GM19043 (cell line): ENCODE results near the gene RTRAF.

ENCODE experiments used
- ATAC-seq: cut with Tn5 transposase; IDR thresholded peaks from one replicate; pipeline ENCODE4 v1.9.1; 2021; ENCODE audit warnings: low read depth; ENCODE audit not compliant: unreplicated experiment

The RTRAF gene

DNA sequence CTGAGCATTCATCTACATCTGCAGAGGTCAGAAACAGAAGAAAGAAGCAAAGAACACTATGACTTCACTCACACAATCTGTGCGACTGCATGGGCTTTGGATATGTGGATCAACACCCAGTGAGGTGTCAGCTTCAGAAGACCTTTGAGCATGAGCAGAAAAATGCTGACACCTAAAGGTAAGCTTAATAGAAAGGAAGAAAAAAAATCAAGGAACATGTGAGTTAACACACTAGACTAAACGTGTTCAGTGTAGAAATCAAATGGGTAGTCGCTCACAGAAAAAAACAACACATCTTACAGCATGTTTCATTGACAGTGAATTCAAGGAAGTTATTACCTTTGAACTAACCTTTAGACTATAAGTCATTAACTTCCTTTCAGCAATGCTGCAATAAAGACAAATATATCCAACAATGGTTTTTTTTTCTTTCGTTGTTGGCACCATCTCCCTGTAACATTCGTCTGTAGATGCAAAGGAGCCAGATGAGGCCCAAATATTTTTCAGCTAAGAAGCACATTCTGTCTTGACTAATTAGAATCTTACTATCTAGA, 30.9 kb downstream of the RTRAF start:
- ATAC-seq: no peak

DNA sequence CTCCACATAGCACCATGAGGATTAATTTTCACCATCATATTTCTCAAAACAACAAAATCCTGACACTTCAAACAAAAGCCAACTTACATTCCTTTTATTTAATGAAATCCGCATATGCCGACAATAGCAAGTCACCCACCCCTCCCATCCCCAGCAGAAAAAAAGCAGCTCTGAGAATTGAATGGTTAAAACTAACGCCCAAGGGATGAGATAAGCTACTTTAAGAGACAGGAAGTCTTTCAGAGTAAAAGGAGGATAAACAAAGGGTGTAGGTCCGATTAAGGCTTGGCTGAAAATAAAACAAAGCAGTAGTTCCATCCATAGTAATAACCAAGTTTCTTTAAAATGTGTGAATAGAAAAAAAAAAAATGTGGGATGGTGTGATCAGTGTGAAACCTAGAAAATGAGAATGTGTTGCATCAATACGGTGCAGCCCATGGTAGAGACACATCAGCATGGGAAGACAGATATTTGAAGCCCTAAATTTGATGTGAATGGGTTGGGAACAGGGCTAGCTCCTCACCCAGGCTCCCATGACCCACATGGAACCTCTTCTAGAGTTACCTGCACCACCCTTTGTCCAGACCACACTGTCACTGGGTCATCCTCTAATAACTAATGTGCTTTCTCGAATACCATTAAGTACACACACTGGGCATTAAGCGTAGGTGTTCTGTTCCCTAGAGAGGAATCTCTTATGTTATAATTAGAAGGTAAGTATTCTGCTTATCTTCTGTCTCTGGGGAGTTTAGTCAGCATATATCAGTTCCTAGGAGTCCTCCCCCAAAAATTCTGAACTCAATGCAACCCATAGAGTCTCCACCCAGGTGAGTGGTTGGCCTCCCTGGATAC, 31.7 kb downstream of the RTRAF start:
- peak; percentile 8 for ATAC-seq

DNA sequence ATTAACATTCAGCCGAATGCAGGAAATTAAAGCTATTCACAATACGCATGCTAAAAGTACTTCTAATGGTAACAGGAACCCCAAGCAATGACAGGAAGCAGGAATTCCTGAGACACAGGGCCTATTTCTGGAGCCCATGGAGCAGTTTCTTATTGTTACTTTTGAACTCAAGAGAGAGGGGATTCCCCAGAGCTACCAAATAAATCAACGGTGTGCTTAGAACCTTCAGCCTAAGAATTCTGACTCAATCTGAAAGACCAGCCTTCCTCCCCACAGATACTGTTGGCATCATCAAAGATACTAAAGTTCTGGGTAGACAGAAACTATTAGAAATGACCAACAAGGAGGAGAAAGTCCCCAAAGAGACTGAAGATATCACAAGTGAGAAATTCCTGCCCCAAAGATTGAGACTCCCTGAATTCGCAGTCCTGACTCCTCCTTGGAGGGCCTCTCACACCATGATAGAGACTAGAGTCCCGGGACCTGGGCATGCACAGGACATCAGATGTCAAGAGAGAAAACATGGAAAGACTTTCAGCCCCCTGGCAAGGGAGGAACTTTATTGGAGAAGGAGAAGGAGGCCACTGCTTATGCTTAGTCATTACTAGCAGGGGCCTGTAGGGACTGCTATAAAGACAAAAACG, 32.7 kb downstream of the RTRAF start:
- ATAC-seq: peak; percentile 71

DNA sequence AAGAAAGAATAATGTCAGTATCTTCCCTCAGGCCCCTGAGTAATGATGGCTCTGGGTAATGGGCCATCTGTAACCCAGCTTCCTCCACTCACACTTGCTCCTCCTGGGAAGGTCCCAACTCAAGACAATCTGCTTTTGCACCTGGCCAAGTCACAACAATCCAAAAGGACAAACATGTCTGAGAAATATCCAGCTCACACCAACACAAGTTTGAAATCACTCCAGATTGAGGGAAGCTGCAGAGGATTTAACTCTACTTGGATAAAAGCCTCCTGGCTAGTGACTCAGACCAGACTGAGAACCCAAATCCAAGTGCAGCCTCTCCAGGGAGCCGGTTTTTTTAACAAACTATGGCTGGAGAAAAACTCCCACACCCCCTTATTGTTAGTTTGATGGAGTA, 34.2 kb downstream of the RTRAF start:
- ATAC-seq: no peak

DNA sequence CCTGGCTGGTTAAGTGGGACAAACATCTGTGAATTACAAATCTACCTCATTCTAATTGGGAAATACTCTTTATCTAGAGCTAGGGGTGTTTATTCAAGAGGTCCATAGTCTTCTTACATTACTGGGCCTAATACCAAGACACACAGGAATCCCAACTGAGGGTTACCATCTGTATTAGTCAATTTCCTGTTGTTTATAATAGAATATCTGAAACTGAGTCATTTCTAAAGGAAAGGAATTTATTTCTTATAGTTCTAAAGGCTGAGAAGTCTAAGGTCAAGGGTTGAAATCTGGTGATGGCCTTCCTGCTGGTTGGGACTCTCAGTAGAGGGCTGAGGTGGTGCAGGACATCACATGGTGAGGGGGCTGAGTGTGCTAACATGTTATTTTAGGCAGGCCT, 36.0 kb downstream of the RTRAF start:
- ATAC-seq: no peak

DNA sequence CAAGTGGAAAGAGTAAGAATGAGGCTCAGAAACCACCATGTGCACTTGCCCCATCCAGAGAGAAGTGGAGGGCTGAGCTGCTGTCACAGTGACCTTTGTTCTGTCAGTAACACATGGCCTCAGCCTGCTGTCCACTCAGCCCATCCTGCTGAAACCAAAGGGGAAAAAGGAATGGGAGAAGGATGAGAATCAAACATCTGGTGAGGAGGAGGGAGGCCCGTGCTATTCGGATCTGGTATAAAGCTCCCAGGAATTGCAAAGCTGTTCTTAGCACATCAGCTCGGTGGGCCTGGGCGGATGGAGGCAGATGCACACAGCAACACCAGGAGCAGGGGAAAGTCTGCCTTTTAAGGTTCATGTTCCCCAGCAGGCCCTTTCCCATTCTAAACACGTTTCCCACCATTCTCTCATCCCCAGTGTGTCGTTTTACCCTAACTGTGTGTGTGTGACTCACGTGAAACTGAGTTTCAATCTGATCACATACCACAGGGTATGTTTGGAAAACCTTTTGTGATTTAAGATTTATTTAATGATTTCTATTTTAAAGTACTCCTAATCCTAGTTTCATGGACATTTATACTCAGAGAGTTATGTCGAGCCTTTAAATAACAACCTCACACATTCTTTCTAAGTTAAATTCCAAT, 36.8 kb downstream of the RTRAF start:
- no peak for ATAC-seq

DNA sequence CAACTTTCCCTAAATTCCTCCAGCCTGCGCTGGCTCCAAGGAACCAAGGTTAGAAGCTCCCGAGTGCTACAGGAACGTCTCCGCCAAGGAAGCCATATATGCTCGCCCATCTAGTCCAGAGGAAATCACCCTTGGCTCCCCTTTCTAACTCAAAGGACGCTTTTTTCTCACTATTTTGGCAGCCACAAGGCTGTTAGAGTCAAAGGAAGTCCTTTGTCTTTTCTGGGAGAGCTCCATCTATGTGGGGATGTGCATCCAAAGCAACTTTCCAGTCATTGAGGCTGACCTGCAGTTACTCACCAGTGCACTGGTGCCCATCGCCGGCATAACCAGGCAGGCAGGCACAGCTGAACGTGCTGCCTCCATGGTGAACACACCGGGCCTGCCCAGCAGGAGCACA, 37.6 kb downstream of the RTRAF start:
- ATAC-seq: no peak

DNA sequence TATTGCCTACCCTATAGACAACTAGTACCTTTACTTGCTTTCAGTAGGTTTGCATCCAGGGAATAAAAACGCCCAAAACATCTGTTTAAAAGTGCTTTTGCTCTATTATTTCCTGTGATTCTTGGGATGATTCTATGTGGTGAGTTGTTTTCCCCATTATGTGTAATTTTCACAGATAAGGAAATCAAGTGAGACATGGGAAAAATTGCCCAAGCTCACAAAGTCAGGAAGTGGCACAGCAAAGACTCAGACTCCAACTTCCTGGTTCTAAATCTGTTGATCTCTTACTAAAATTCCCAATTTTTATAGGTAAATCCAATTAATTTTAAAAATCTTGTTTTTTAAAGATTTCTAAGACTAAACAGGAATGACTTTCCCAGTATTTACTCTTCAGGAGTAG, 40.5 kb downstream of the RTRAF start:
- no peak for ATAC-seq

DNA sequence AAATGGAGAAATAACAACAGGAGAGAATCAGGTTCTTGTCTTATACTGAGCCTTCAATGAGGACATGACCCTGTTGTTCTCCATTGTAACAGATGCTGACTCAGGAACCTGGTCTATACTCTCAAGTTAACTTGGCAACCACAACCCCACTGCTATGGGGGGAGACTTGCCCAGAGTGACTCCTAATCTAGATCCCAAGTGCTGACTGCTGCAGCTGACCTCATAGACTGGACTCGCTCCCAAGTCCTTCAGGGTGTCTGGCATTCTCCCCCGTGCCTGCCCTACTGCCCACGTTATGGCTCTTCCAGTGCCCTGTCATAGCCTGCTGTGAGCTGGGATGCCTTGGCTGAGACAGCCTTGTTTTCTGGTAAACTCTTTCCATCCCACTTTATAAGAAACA, 42.4 kb downstream of the RTRAF start:
- ATAC-seq: no peak

DNA sequence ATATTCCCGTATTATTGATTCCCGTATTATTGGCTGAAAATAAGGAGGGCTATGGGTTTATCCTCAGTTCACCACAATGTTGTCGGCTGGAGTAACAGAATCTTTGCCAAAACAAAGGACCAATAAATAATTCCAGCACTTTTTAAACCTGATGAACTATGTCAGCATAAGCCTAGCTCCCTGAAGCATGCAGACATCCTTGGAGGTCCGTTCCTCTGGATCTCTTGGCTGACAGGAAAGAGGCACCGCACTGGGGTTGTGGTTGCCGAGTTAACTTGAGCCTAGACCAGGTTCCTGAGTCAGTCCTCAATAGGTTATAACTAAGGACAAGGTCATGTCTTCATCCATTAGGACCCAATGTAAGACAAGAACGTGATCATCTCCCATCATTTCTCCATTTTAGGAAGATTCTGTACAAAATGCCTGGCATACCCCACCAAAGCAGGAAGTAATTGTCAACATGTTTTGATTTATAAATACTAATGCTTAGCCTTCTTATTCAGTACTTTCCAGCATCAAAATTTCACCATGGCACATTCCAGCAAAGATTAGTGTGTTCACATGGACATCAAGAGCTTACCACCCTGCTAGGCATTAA, 43.0 kb downstream of the RTRAF start:
- no peak for ATAC-seq

DNA sequence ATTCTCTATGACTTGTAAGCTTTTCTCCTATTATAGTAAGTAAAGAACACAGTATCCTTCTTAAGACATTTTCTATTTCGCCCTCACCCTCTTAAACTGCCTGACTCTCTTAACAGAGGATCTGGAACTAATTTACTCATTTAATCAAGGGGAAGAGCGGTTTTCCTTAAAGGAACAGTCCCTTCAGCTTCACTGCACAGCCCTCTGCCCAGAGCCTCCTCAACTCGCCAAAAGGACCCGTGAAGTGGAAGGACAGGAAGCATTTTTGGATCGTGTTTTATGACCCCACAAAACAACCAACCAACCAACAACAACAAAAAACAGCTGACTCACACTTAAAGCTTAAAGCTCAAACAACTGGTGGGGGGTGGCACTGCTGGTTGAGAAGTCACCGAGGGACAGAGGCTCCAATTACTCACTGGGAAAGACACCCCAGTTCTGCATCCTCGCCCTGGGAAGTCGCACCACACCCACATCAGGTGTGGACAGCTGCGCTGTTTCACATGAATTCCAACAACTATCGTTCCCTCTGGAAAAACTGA, 43.8 kb downstream of the RTRAF start:
- no peak for ATAC-seq

DNA sequence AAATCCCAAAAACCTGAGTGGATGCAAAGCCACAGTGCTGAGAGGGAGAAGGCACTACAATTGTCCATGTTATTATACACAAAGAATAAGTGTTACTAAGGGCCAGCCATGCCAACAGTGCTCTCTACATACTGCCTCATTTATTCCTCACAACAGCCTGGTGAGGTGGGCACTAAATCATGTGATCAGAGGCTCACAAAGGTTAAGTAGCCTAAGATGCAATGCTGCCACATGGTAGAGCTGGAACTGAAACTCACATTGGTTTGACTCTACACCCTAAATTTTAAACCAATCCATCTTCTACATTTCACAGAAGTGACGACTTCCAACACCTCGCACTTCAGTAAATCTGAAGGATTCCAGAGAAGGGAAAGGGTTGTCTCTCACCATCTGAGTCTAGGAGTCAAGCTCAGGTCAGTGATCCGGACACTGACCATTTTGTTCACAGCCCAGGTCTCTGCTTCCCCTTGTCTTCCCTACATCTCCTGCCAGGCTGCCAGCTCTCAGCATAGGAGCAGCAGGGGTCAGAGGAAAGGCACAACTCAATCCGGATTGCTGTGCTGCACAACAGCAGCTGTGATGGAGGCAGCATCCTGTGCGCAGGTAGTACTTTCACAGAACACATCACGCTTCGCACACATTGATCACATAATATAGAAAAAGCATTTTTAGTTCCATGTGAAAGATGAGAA, 49.9 kb downstream of the RTRAF start:
- no peak for ATAC-seq

DNA sequence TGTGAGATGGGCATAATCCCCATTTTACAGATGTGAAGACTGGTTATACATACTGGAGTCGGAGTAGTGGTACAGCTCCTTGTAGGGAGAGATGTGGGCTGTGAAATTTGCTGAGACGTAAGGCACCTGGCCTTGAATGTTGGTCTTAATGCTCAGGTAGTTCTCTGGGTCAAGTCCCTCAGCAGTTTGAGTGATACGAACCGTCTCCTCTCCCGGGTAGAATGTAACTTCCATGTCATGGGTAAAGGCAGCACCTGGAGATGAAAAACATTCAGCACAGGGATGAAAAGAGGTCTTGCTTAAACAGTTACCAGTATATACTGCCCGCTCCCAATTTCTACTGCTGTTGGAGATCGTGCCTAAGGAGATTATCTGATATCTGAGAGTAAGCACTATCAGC, 51.3 kb downstream of the RTRAF start:
- no peak for ATAC-seq

DNA sequence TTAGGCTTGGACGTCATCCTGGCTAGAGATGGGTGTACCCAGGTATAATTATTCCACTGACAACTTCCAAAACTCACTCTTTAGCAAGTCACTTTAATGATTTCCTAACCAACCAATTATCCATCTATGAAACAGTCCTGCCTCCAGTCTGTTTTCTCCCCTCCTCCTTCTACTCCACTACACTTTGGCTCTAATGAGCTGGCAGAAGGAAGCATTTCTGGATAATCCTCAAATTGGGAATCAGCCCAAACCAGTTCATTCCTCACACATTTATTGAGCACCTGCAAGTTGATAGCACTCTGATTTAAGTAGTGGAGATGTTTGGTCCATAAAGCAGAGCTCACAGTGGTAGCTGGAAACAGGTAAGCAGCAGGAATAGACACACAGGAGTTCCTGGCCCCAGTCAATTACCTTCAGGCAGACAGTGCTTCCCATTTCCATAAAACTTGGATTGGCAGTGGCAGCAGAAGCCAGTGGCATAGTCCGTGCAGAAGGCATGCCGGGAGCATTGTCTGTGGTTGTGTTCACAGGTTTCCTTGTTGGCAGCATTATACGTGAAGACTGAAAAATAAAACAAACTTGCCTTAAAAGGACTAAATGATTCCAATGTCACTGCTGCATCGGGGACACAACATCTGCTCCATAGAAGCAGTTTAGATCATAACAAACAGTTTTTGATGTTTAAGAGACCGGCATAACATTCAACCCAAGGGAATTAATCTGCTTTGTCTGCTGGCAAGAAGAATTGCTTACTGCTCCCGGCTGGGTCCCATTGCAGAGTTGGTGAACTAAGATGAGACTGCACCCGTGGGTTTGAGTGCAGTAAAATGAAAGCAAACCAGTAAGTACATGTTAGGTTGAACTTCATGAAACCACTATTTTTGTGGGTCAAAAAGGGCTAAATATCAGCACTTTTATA, 53.3 kb downstream of the RTRAF start:
- no peak for ATAC-seq

DNA sequence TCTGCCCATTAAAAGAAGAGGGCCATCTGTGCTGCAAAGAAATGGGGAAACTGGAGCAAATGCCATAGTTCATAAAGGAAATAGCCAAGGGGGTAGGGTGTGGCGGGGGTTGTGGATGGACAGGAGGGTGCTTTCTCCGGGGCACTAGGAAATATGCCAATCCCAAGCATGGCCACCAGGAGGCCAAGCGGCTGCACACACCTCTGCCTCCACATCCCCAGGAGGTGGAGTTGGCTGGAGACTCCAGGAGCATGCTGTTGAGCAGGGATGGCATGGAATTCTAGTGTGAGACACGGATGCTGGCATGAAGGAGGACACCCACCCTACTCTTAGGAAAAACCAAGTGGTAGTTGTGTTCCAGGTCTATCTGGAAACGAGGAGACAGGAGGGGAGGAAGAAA, 54.3 kb downstream of the RTRAF start:
- no peak for ATAC-seq

DNA sequence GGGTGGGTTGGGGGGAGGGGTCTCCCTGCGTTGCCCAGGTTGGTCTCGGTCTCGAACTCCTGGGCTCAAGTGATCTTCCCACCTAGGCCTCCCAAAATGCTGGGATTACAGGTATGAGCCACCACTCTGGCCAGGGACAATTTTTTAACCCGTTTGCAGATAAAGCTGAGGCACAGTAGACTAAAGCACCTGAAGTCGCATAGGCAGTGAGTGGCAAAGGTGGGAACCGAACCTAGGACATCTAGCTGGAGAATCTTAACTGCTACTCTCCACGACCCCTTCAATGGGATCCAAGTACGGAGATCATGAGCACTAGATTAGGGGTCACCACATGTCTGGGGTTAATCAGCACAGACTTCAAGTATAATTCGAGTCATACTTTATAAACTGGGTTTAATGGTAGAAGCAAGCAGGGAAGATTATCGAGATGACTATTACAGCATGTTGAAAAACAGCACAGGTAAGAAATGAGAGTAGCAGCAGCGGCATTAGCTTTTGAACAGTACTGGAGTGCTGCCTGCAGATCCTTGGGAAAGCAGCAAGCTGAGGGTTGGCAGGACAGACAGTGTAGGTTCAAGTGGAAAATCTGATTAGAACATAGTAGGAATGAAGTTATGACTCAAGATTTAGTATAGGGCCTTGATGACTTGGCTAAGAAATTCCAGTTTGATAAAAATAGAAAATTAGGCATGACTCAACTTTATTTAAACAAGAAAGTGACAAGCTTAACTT, 55.6 kb downstream of the RTRAF start:
- no peak for ATAC-seq

DNA sequence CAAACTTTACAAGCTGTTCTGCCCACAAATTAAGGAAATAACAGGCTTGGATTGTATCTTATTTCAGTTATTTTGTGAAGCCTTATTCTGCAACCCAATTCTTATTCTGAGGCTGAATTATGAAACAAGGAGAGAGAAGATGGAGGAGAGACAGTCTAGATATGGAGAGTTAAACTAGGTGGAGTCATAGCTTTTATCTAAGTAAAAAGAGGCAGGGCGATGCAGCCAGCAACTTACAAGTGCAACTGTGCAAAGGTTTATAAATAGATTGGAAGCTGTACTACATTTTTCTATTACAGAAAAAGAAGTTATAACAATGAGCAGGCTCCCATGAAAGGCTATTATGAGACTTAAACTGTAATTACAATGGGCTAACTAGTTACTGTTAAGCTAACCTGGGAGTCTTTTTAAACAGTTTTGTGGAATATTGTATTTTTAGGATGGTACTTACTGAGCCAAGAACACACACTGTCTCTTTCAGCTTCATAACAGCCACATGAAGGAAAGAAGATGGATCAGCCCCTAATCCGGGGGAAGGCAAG, 57.1 kb downstream of the RTRAF start:
- ATAC-seq: no peak

DNA sequence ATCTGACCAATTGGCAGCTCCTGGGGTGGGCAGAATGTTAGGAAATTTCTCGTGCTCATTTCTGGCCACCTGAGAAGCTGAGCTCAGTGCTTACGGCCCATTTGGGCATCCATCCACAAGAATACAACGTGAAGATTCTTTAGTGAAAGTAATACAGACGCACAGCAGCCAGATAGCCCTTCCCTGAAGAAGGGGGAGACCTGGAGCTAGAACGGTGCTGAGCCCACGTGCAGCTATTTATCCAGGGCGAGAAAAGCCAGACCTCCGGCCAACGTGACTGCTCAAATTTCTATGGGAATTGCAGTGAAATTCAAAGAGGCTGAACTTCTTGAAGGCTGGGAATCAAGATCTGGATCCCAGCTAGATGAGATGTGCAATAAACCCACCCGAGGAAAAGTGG, 58.8 kb downstream of the RTRAF start:
- ATAC-seq: no peak
